ENCODE results near the gene FJX1.

GRCh38 chr11:35590412-35590811, 27.8 kb upstream of the FJX1 start:
- TF ChIP-seq POLR2A (IDR thresholded peaks at IDR 0.05) (no peak), CTCF (IDR thresholded peaks at IDR 0.05) (no peak), EP300 (IDR thresholded peaks at IDR 0.05) (no peak), POLR2AphosphoS5 (IDR thresholded peaks at IDR 0.05) (no peak)

All from gastroesophageal sphincter (tissue), 3 donors.